Effector memory CD4-positive, alpha-beta T cell (primary cell): ENCODE data around the gene BCL11B.

Experiments used
- DNase-seq, 3 donors: peaks; one replicate each; pipeline ENCODE4 v3.0.0-alpha.2; 2020
- H3K27ac ChIP-seq: 2 replicates; pipeline ENCODE4 v1.7.0; 2013; ENCODE audit warnings: mild to moderate bottlenecking, low read length, moderate library complexity; ENCODE audit not compliant: insufficient read depth, poor library complexity, severe bottlenecking
- H3K27me3 ChIP-seq: replicated peaks from 2 replicates; pipeline ENCODE4 v1.7.0; 2013; ENCODE audit warnings: mild to moderate bottlenecking, low read length; ENCODE audit not compliant: insufficient read depth, control insufficient read depth, poor library complexity, severe bottlenecking
- H3K36me3 ChIP-seq: 2 replicates; pipeline ENCODE4 v1.7.0; 2013; ENCODE audit warnings: mild to moderate bottlenecking, low read length, moderate library complexity; ENCODE audit not compliant: control insufficient read depth, insufficient read depth
- H3K4me1 ChIP-seq: 2 replicates; pipeline ENCODE4 v1.7.0; 2013; ENCODE audit warnings: low read length, mild to moderate bottlenecking; ENCODE audit not compliant: control insufficient read depth, insufficient read depth, poor library complexity, severe bottlenecking
- H3K4me3 ChIP-seq: 2 replicates; pipeline ENCODE4 v1.7.0; 2013; ENCODE audit warnings: low read length, low read depth, mild to moderate bottlenecking; ENCODE audit not compliant: insufficient read depth, poor library complexity, severe bottlenecking
- H3K9me3 ChIP-seq: 2 replicates; pipeline ENCODE4 v1.7.0; 2013; ENCODE audit warnings: mild to moderate bottlenecking, low read length, moderate library complexity; ENCODE audit not compliant: control insufficient read depth

Gene BCL11B

DNA sequence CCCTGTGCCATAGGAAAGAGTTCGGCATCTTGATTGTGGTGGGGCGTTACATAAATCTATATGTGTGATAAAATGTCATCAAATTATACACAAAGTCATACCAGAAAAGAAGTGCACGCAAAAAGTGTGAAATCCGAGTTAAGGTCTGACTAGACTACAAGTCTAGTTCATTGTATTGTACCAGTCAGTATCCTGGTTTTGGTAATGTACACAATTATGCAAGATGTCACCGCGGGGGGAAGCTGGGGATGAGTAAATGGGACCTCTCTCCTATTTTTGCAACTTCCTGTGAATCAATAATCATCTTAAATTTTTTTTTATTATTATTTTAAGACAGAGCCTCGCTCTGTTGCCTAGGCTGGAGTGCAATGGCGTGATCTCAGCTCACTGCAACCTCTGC, 43.2 kb upstream of the BCL11B start:
- Histone ChIP-seq H3K9me3 (no peaks in the 10 kb centered on the region), H3K27me3 (no peaks in the 10 kb centered on the region)
- no peak for DNase-seq

DNA sequence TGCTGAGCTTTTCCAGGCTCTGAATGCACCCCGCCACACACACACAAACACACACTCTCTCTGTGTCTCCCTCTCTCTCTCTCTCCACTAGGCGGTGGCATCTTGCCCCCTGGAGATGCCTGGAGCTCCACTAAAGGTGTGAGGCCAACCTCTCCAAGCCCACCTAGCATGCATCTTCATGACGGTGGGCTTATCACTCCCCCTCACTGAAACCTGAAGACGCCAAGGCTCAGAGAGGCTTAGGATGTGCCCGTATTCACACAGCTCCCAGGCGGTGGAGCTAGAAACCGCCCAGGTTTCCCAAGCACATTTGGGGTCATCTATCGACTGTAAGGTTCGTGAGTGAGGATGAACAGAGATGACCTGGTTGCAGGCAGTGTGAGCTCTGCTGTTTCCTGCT, 42.6 kb upstream of the BCL11B start:
- Histone ChIP-seq H3K4me3 (no peak overlapping the region), H3K4me1 (no peaks in the 10 kb centered on the region), H3K27ac (no peak overlapping the region), H3K27me3 (no peaks in the 10 kb centered on the region), H3K36me3 (no peaks in the 10 kb centered on the region), H3K9me3 (no peaks in the 10 kb centered on the region)
- no peak for DNase-seq

More for the DNA sequence above, 43.2 kb upstream of the BCL11B start:
- peaks cover 4% of the 10 kb centered on the region for H3K4me1 ChIP-seq
- no peaks in the 10 kb centered on the region for H3K36me3 ChIP-seq
- no peak overlapping the region for H3K27ac ChIP-seq
- no peak overlapping the region for H3K4me3 ChIP-seq

DNA sequence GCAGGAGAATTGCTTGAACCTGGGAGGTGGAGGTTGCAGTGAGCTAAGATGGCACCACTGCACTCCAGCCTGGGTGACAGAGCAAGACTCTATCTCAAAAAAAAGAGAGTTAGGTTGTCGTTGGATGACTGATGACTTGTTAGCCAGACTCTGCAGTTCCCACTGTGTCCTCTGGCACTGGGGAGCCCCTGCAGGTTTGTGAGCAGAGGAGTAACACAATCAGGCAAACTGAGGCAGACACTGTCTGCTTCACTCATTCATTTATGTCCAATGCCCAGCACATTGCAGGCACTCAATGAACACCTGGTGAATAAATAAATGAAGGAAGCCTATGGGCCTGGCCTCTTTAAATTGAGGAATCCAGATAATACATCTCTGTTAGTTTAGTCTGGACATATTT, 41.2 kb upstream of the BCL11B start:
- DNase-seq: no peak
- H3K4me3 ChIP-seq: no peak overlapping the region
- no peaks in the 10 kb centered on the region for H3K36me3 ChIP-seq
- no peaks in the 10 kb centered on the region for H3K27me3 ChIP-seq
- H3K9me3 ChIP-seq: no peaks in the 10 kb centered on the region
- H3K27ac ChIP-seq: no peak overlapping the region
- H3K4me1 ChIP-seq: no peaks in the 10 kb centered on the region

DNA sequence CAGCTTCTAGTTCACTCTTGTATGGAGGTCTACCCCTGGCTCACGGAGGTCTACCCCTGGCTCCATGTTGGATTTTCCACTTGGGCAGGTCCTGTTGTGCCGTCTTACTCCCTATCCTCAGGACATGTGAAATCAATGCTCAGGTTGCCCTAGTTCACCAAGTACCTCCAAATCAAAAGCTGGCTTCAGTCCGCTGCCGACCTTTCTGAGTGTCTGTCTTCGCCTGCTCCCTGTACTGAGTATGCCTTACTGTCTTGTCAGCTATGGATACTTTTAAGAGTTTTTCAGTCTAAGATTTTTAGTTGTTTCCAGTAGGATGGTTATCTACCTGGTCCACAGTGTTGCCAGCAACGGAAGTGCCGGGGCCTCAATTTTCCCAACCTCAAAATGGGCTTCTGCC, 40.1 kb upstream of the BCL11B start:
- no peaks in the 10 kb centered on the region for H3K9me3 ChIP-seq
- H3K27ac ChIP-seq: no peak overlapping the region
- H3K4me3 ChIP-seq: no peak overlapping the region
- no peaks in the 10 kb centered on the region for H3K36me3 ChIP-seq
- DNase-seq: no peak
- H3K27me3 ChIP-seq: no peaks in the 10 kb centered on the region
- no peaks in the 10 kb centered on the region for H3K4me1 ChIP-seq

DNA sequence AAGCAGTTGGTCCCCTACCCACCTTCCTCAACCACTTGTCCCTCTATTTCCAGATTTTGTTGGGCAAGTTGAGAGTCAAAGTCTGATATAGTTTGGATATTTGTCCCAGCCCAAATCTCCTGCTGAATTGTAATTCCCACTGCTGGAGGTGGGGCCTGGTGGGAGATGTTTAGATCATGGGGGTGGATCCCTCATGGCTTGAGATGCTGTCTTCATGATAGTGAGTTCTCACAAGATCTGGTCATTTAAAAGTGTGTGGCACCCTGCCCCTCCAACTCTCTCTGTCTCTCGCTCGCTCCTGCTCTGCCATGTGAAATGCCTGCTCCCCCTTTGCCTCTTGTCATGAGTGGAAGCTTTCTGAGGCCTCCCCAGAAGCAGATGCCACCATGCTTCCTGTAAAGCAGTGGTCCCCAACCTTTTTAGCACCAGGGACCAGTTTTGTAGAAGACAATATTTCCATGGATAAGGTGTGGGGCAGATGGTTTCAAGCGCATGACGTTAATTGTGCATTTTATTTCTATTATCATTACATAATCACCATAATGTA, 37.3 kb upstream of the BCL11B start:
- no peaks in the 10 kb centered on the region for H3K27me3 ChIP-seq
- H3K9me3 ChIP-seq: no peaks in the 10 kb centered on the region
- no peaks in the 10 kb centered on the region for H3K4me1 ChIP-seq
- DNase-seq: no peak
- no peak overlapping the region for H3K27ac ChIP-seq
- H3K4me3 ChIP-seq: no peak overlapping the region
- no peaks in the 10 kb centered on the region for H3K36me3 ChIP-seq

DNA sequence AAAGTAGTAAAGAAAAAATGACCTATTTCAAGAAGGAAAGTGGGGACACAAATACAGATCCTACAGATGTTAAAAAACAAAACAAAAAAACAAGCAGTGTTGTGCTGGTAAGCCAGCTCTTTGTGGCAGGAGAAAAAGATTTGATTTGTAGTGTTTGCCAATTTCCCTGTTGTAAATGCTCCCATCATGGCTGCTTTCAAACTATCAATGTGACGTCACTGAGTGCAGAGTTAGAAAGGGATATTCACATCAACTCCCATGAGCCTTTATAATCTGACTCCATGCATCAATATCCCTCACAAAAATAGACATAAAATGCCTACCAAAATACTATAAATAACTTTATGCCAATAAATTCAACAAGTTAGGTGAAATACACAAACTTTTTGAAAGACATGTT, 32.2 kb upstream of the BCL11B start:
- Histone ChIP-seq H3K4me1 (no peaks in the 10 kb centered on the region), H3K27me3 (no peaks in the 10 kb centered on the region), H3K27ac (no peak overlapping the region), H3K9me3 (no peaks in the 10 kb centered on the region), H3K4me3 (no peak overlapping the region), H3K36me3 (no peaks in the 10 kb centered on the region)
- DNase-seq: no peak

DNA sequence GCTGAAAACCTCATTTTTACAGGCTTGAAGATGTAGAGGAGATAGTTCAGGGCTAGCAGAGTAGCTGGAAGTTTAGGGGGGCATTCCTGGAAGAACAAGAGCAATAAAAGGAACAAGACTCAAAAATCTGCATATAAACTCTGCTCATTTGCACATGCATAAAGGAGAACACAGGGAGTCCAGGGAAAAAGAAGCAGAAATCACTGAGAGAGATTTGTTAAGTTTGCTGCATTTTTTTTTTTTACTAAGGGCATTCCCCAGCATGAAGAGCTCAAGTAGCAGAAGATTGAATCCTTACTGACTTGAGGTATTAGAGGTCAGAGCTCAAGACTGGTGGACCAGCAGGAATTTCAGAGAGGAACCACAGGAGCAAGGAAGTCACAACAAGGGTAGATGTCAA, 28.2 kb upstream of the BCL11B start:
- Histone ChIP-seq H3K9me3 (peaks cover 6% of the 10 kb centered on the region), H3K4me1 (no peaks in the 10 kb centered on the region), H3K27ac (no peak overlapping the region), H3K27me3 (no peaks in the 10 kb centered on the region), H3K36me3 (no peaks in the 10 kb centered on the region), H3K4me3 (no peak overlapping the region)
- DNase-seq: no peak

DNA sequence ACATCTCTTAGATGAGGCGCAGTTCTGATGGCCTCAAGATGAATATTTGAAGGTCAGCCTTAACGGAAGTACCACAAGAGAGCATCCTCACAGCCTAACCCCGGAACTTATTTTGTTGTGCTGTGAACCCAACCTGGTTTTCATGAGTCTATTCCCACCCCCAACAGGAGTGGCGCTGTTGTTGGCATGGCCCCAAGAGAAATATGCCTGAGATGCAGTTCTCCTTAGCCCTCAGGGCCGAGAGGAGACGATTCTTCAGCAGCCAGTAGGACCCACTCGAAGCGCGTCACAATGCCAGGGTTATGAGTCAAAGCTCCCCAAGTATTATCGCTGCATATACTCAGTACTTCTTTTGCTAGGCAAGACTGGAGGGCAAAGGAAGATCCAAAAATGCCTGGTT, 24.5 kb upstream of the BCL11B start:
- no peaks in the 10 kb centered on the region for H3K4me1 ChIP-seq
- H3K36me3 ChIP-seq: no peaks in the 10 kb centered on the region
- peaks cover 6% of the 10 kb centered on the region for H3K9me3 ChIP-seq
- no peak overlapping the region for H3K27ac ChIP-seq
- no peaks in the 10 kb centered on the region for H3K27me3 ChIP-seq
- DNase-seq: no peak
- H3K4me3 ChIP-seq: no peak overlapping the region

DNA sequence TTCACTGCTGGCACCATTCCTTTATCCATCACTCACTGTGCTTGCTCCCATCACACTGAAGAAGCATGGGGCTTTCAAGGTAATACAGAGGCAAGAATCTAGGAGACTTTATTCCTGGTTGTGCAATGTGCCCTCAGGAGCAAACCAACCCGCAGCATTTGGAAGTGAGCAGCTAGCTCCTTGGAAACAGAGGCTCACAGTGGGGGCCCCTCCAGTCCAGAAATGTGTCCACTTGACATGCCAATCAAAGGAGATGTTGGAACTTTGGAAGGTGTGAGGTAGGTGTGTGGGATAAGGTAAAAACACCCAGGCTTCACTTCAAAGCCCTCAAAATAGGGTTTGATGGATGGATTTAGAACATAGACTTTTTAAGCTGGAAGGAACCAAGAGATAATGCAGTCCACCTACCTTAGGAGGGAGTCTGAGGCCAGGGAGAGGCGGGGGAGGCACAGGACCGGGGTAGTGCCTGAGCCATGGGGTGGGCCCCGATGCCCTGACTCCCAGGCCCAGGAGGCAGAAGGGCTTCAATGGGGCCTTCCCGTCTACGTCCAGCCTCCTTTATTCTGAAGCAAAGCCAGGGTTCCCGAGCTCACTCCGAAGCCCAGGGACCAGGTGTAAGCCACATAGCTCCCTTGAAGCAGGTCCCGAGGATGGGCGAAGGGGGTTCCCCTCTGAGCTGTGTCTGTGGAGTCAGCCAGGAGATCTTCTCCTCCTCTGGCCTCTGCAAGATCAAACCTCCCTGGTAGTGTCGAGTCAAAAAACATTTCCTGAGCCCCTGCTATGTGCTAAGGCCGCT, 17.6 kb upstream of the BCL11B start:
- H3K27me3 ChIP-seq: no peaks in the 10 kb centered on the region
- no peaks in the 10 kb centered on the region for H3K9me3 ChIP-seq
- no peaks in the 10 kb centered on the region for H3K4me1 ChIP-seq
- H3K4me3 ChIP-seq: no peak overlapping the region
- no peaks in the 10 kb centered on the region for H3K36me3 ChIP-seq
- H3K27ac ChIP-seq: no peak overlapping the region
- DNase-seq: no peak

DNA sequence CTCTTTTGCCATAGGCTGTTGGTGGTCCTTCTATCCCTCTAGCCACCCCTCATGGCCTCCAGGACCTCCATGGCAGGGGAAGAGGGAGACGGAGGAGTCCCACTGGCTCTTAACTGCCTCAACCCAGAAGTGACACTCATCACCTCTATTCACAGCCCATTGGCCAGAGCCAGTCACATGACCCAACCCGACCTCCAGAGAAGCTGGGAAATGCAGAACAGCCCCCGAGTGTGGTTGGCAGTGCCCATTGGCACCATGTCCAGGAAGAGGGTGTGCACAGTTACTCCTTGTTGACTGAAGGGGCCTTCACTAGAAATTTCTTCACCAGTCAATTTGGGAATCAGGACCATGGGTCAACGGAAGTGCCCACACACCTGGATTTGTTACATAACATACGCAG, 17.0 kb upstream of the BCL11B start:
- Histone ChIP-seq H3K36me3 (no peaks in the 10 kb centered on the region), H3K4me3 (no peak overlapping the region), H3K27me3 (no peaks in the 10 kb centered on the region), H3K27ac (no peak overlapping the region), H3K4me1 (no peaks in the 10 kb centered on the region), H3K9me3 (no peaks in the 10 kb centered on the region)
- DNase-seq: no peak
